RWPE2 (cell line): ENCODE results near the gene NUDT3.

Experiments used
- ATAC-seq: fragments of 200-7000 bp; cut with Tn5 transposase; 3 replicates; pipeline ENCODE4 v1.9.1; 2021; ENCODE audit warnings: low read depth
- DNase-seq: peaks from one replicate; pipeline ENCODE4 v3.0.0-alpha.2; 2020; ENCODE audit warnings: low spot score
- H3K27ac ChIP-seq: fragments of 450-650 bp; 2 replicates; pipeline ENCODE4 v1.5.1; 2017; ENCODE audit warnings: mild to moderate bottlenecking; ENCODE audit not compliant: poor library complexity, severe bottlenecking
- H3K27me3 ChIP-seq: fragments of 250-450 bp; sonication (Bioruptor Pico); 2 replicates; pipeline ENCODE4 v1.5.1; 2021; ENCODE audit warnings: mild to moderate bottlenecking, moderate library complexity; ENCODE audit not compliant: insufficient read depth, poor library complexity, severe bottlenecking
- H3K36me3 ChIP-seq: fragments of 250-450 bp; sonication (Bioruptor Pico); 2 replicates; pipeline ENCODE4 v1.5.1; 2020; ENCODE audit warnings: low read depth, mild to moderate bottlenecking, moderate library complexity
- H3K4me1 ChIP-seq: fragments of 250-450 bp; sonication (Bioruptor Pico); 2 replicates; pipeline ENCODE4 v1.5.1; 2021; ENCODE audit warnings: mild to moderate bottlenecking, moderate library complexity; ENCODE audit not compliant: insufficient read depth, poor library complexity, severe bottlenecking
- H3K4me3 ChIP-seq: fragments of 250-450 bp; sonication (Bioruptor Pico); 2 replicates; pipeline ENCODE4 v1.5.1; 2021; ENCODE audit warnings: mild to moderate bottlenecking, moderate library complexity; ENCODE audit not compliant: severe bottlenecking
- H3K9me3 ChIP-seq: fragments of 250-450 bp; sonication (Bioruptor Pico); 2 replicates; pipeline ENCODE4 v1.5.1; 2021; ENCODE audit warnings: mild to moderate bottlenecking, moderate library complexity; ENCODE audit not compliant: severe bottlenecking
- TF ChIP-seq, protein P1 (sequence below): fragments of 450-650 bp; IDR thresholded peaks from one replicate; pipeline ENCODE4 v1.5.1; 2017; ENCODE audit warnings: mild to moderate bottlenecking, moderate library complexity; ENCODE audit not compliant: poor library complexity, severe bottlenecking

The NUDT3 gene

GRCh38 chr6:34281702-34282334 lies 110.7 kb downstream of the NUDT3 start:
- H3K27me3 ChIP-seq, result no peaks in the 10 kb centered on the region
- H3K4me1 ChIP-seq, result no peaks in the 10 kb centered on the region
- ATAC-seq (no peak), DNase-seq (no peak)
- TF ChIP-seq, protein P1, sequence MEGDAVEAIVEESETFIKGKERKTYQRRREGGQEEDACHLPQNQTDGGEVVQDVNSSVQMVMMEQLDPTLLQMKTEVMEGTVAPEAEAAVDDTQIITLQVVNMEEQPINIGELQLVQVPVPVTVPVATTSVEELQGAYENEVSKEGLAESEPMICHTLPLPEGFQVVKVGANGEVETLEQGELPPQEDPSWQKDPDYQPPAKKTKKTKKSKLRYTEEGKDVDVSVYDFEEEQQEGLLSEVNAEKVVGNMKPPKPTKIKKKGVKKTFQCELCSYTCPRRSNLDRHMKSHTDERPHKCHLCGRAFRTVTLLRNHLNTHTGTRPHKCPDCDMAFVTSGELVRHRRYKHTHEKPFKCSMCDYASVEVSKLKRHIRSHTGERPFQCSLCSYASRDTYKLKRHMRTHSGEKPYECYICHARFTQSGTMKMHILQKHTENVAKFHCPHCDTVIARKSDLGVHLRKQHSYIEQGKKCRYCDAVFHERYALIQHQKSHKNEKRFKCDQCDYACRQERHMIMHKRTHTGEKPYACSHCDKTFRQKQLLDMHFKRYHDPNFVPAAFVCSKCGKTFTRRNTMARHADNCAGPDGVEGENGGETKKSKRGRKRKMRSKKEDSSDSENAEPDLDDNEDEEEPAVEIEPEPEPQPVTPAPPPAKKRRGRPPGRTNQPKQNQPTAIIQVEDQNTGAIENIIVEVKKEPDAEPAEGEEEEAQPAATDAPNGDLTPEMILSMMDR, result no peak
- peaks cover 14% of the 10 kb centered on the region; the same call in 1 of the 2 replicates for H3K36me3 ChIP-seq
- no peak overlapping the region for H3K27ac ChIP-seq
- no peaks in the 10 kb centered on the region for H3K9me3 ChIP-seq
- no peak overlapping the region for H3K4me3 ChIP-seq

DNA sequence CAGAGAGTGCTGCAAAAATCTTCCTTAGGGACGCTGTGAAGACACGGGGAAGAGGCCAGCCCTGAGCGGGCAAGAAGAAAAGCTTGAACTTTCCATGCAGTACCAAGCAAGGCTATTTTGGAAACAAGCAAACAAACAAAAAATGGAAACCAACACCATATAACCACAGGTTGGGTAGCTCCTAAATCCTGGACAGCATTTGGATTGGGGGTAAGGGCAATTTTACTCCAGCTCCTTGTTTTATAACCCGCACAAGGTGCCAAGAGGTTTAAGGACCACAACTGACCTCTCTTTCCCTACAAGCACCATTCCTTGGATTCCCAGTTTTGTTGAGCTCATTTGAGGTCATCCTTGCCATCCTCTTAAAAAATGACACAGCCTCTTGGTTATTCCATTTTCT lies 112.3 kb downstream of the NUDT3 start:
- Histone ChIP-seq H3K4me1 (no peaks in the 10 kb centered on the region), H3K4me3 (no peak overlapping the region), H3K9me3 (no peaks in the 10 kb centered on the region), H3K27ac (no peak overlapping the region), H3K27me3 (no peaks in the 10 kb centered on the region), H3K36me3 (peaks cover 14% of the 10 kb centered on the region; the same call in 1 of the 2 replicates)
- ATAC-seq (no peak), DNase-seq (no peak)
- TF ChIP-seq, protein P1, result no peak

GRCh38 chr6:34278833-34279232 lies 113.6 kb downstream of the NUDT3 start:
- Histone ChIP-seq H3K4me1 (no peaks in the 10 kb centered on the region), H3K9me3 (no peaks in the 10 kb centered on the region), H3K27me3 (no peaks in the 10 kb centered on the region), H3K27ac (no peak overlapping the region), H3K4me3 (no peak overlapping the region), H3K36me3 (peaks cover 7% of the 10 kb centered on the region; the same call in 1 of the 2 replicates)
- ATAC-seq (no peak), DNase-seq (no peak)
- TF ChIP-seq, protein P1, result no peak

GRCh38 chr6:34277763-34278112 lies 114.7 kb downstream of the NUDT3 start:
- H3K4me3 ChIP-seq, result no peak overlapping the region
- no peak overlapping the region for H3K27ac ChIP-seq
- 0 out of 2 replicates have a peak, but pooled peaks cover under 1% of the 10 kb centered on the region for H3K36me3 ChIP-seq
- TF ChIP-seq, protein P1, result no peak
- DNase-seq (no peak), ATAC-seq (no peak)
- no peaks in the 10 kb centered on the region for H3K9me3 ChIP-seq
- no peaks in the 10 kb centered on the region for H3K4me1 ChIP-seq
- H3K27me3 ChIP-seq, result no peaks in the 10 kb centered on the region
